A673 (cell line): ENCODE data around the gene EDIL3. TPM values are rescaled to one million over a fixed set of nuclear protein-coding genes. Genes with fewer than 3 reads are reported as not detected.

ENCODE experiments used
- BruUV-seq: library from RNA; stranded (reverse); fragments of 400-500 nt; replicated peaks from 2 replicates; lab custom pipeline; 2021; lab: Mats Ljungman, UMichigan
- CTCF ChIA-PET: fragments of 300-600 bp; sonication (Branson Sonifier 250); formaldehyde crosslinking; loops from one replicate; lab custom pipeline; 2022; ENCODE audit warnings: antibody characterized with exemption; lab: Charles Lee
- POLR2A ChIA-PET: fragments of 300-600 bp; sonication (Branson Sonifier 250); formaldehyde crosslinking; loops from one replicate; lab custom pipeline; 2022; ENCODE audit warnings: antibody characterized with exemption; ENCODE audit not compliant: low non-redundant PET; lab: Charles Lee
- DNase-seq: peaks from one replicate; pipeline ENCODE4 v3.0.0-alpha.2; 2015; ENCODE audit warnings: low spot score
- H3K27ac ChIP-seq: fragments of 200-600 bp; sonication (generic); 2 replicates; pipeline ENCODE4 v1.5.1; 2016; ENCODE audit warnings: mixed run types, low read depth, mild to moderate bottlenecking, mixed read lengths, antibody characterized with exemption, low read length; ENCODE audit not compliant: poor library complexity, severe bottlenecking
- H3K27me3 ChIP-seq: fragments of 200-600 bp; sonication (generic); replicated peaks from 2 replicates; pipeline ENCODE4 v1.6.1; 2017; ENCODE audit warnings: mixed run types, low read depth, mild to moderate bottlenecking, mixed read lengths, antibody characterized with exemption, low read length; ENCODE audit not compliant: insufficient read depth, poor library complexity
- H3K36me3 ChIP-seq: fragments of 200-600 bp; sonication (generic); 2 replicates; pipeline ENCODE4 v1.6.1; 2016; ENCODE audit warnings: mixed run types, mild to moderate bottlenecking, mixed read lengths, antibody characterized with exemption, low read length; ENCODE audit not compliant: insufficient read depth, poor library complexity, severe bottlenecking
- H3K4me1 ChIP-seq: fragments of 200-600 bp; sonication (generic); 2 replicates; pipeline ENCODE4 v1.6.1; 2017; ENCODE audit warnings: mixed run types, mild to moderate bottlenecking, mixed read lengths, antibody characterized with exemption, low read length; ENCODE audit not compliant: insufficient read depth, poor library complexity, severe bottlenecking
- H3K4me3 ChIP-seq: fragments of 200-600 bp; sonication (generic); 2 replicates; pipeline ENCODE4 v1.5.1; 2016; ENCODE audit warnings: low read depth, mixed run types, mild to moderate bottlenecking, mixed read lengths, low read length; ENCODE audit not compliant: poor library complexity, severe bottlenecking
- H3K9me3 ChIP-seq: fragments of 200-600 bp; sonication (generic); 2 replicates; pipeline ENCODE4 v1.6.1; 2016; ENCODE audit warnings: mixed run types, low read depth, mild to moderate bottlenecking, mixed read lengths, antibody characterized with exemption, low read length; ENCODE audit not compliant: poor library complexity, severe bottlenecking
- EZH2 ChIP-seq: fragments of 200-600 bp; sonication (generic); IDR thresholded peaks from 2 replicates; pipeline ENCODE4 v1.6.1; 2017; ENCODE audit warnings: borderline replicate concordance, low read depth, mild to moderate bottlenecking, mixed read lengths, antibody characterized with exemption, low read length; ENCODE audit not compliant: poor library complexity, severe bottlenecking
- intact Hi-C: fragments of 100-400 bp; cut with micrococcal nuclease; formaldehyde crosslinking; loops from one replicate; pipeline ENCODE4 v1.10.0; 2022; ENCODE audit not compliant: unreplicated experiment
- total RNA-seq: library from RNA; stranded (reverse); gene quantifications from 2 replicates; pipeline ENCODE4 v1.2.3, GENCODE V29; 2021
- TF ChIP-seq, protein P1 (sequence below): fragments of 300-800, 200-600 bp; sonication (generic); conservative IDR thresholded peaks from 2 replicates; pipeline ENCODE4 v1.5.1; 2017; ENCODE audit warnings: low read depth, mild to moderate bottlenecking, antibody characterized with exemption, low read length, moderate library complexity, mixed read lengths

Gene EDIL3
- total RNA-seq, 1 experiment from 2014 or later = 4.6 TPM

DNA sequence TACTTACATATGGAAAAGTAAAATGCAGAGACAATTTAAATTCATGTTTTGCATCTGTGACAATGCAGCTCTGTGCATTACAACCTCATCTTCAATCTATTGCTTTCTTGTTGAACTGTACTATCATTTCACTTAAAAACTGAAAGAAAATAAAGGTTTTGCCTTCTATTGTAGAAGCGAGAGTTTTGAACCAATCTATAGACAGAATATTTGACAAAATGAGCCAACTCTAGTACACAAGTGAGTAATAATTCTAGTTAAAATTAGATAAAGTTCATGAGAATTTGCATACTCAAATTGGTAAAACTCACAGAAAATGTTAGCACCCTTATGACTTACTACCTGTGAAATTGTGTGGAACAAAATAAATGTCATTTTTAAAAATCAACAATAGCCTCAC lies 123.7 kb downstream of the EDIL3 start:
- TF ChIP-seq EZH2 = no peak
- TF ChIP-seq, protein P1, sequence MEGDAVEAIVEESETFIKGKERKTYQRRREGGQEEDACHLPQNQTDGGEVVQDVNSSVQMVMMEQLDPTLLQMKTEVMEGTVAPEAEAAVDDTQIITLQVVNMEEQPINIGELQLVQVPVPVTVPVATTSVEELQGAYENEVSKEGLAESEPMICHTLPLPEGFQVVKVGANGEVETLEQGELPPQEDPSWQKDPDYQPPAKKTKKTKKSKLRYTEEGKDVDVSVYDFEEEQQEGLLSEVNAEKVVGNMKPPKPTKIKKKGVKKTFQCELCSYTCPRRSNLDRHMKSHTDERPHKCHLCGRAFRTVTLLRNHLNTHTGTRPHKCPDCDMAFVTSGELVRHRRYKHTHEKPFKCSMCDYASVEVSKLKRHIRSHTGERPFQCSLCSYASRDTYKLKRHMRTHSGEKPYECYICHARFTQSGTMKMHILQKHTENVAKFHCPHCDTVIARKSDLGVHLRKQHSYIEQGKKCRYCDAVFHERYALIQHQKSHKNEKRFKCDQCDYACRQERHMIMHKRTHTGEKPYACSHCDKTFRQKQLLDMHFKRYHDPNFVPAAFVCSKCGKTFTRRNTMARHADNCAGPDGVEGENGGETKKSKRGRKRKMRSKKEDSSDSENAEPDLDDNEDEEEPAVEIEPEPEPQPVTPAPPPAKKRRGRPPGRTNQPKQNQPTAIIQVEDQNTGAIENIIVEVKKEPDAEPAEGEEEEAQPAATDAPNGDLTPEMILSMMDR = no peak
- H3K36me3 ChIP-seq = no peaks in the 10 kb centered on the region
- H3K27ac ChIP-seq = no peak overlapping the region
- BruUV-seq = no TSS peak
- H3K9me3 ChIP-seq = no peaks in the 10 kb centered on the region
- no peak overlapping the region for H3K4me3 ChIP-seq
- H3K27me3 ChIP-seq = no peaks in the 10 kb centered on the region
- intact Hi-C loops = no loop called here
- H3K4me1 ChIP-seq = no peaks in the 10 kb centered on the region
- CTCF ChIA-PET = no interaction called here
- POLR2A ChIA-PET = interaction anchor here (0.7 kb wide), 1 partner anchor 874 kb away, joined by 3 read pairs; no protein-coding TSS in a partner anchor
- no peak for DNase-seq

DNA sequence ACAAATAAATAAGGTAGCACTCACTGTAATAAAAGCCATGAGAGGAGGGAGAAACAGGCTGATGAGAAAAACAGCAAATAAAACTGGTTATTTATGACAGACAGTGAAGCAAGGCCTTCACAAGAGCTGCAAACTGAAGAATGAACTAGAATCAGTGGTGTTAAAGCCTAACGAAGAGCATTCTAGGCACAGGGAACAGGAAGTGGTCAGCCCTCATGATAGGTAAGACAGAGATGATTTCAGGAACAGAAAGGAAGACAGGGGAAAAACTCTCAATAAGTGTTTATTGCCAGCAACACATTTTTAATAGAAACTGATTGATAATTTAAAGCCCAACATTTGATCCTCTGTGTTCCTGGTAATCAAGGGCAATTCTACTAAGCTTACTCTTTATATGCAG lies 124.5 kb downstream of the EDIL3 start:
- Histone ChIP-seq H3K4me1 (no peaks in the 10 kb centered on the region), H3K9me3 (no peaks in the 10 kb centered on the region), H3K36me3 (no peaks in the 10 kb centered on the region), H3K27ac (no peak overlapping the region), H3K4me3 (no peak overlapping the region), H3K27me3 (no peaks in the 10 kb centered on the region)
- DNase-seq = no peak
- no TSS peak for BruUV-seq
- TF ChIP-seq, protein P1 = no peak
- POLR2A ChIA-PET = interaction anchor here (0.7 kb wide), 1 partner anchor 873 kb away, joined by 3 read pairs; no protein-coding TSS in a partner anchor
- CTCF ChIA-PET = no interaction called here
- intact Hi-C loops = no loop called here

DNA sequence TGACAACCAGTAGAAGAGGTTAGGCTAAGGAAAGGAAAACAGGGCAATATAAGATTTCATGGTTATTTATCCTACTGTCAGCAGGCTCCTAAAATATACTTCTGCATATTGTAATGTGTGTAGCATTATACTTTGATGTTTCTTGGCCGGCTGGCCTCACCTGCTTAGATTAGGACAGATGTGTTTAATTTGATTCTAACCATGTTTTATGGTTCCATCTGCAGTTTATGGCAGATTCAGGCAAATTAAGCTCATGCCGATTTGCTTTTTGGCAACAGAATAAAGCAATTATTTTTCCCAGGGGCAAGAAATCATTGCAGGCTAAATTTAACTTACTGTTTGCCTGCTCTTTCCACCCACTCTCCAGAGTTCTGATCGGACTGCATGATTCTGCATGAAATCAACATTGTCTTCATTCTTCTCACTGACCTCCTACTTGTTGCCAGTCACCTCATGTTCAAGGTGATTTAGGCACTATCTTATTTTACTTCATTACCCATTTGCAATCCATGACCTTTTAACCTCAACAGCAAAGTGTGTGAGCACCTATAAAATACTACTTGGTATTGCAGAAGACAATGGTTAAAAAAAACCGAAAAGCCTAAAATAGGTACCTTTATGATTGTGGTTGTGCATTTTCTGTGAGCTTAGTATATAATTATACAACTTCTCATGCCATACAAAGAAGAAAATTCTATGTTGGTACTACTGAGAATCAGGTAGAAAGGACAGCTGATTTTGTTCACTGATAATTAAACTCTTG lies 125.2 kb downstream of the EDIL3 start:
- intact Hi-C loops = no loop called here
- POLR2A ChIA-PET = no interaction called here
- H3K27me3 ChIP-seq = no peaks in the 10 kb centered on the region
- no peaks in the 10 kb centered on the region for H3K9me3 ChIP-seq
- H3K27ac ChIP-seq = no peak overlapping the region
- no peaks in the 10 kb centered on the region for H3K4me1 ChIP-seq
- no peaks in the 10 kb centered on the region for H3K36me3 ChIP-seq
- H3K4me3 ChIP-seq = no peak overlapping the region
- CTCF ChIA-PET = no interaction called here
- no peak for TF ChIP-seq EZH2
- TF ChIP-seq, protein P1 = no peak
- DNase-seq = no peak
- no TSS peak for BruUV-seq
